HG03064 (cell line): Measurements from ENCODE around the gene ECHDC3.

ENCODE experiments used
- ATAC-seq: cut with Tn5 transposase; IDR thresholded peaks from one replicate; pipeline ENCODE4 v1.9.1; 2021; ENCODE audit warnings: low read depth; ENCODE audit not compliant: unreplicated experiment

Gene ECHDC3

GRCh38 chr10:11746883-11747539, 4.8 kb downstream of the ECHDC3 start:
- ATAC-seq, result no peak

- ATAC-seq, result no peak
Measured at GRCh38 chr10:11748866-11749265, 6.7 kb downstream of the ECHDC3 start.

GRCh38 chr10:11750420-11750819, 8.2 kb downstream of the ECHDC3 start:
- no peak for ATAC-seq

DNA sequence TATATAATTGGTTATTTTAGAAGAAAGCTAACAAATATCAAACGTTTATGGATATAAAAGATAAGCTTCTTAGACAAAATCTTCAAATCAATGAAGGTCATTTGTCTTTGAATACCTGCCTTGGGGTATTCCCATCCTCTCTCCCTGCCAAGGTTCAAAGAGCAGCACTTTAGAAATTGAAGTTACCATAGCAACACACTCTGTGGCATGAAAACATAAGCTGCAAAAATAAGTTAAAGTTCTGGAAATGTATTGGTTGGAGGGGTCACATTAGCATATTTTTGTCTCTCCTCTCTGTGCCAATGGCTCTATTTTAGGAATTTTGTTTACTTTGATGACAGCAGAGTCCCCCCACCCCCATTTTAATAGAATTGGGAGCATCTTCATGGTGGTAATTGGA, 12.0 kb downstream of the ECHDC3 start:
- no peak for ATAC-seq

- ATAC-seq, result no peak
Measured at GRCh38 chr10:11754620-11755019, 12.4 kb downstream of the ECHDC3 start.

DNA sequence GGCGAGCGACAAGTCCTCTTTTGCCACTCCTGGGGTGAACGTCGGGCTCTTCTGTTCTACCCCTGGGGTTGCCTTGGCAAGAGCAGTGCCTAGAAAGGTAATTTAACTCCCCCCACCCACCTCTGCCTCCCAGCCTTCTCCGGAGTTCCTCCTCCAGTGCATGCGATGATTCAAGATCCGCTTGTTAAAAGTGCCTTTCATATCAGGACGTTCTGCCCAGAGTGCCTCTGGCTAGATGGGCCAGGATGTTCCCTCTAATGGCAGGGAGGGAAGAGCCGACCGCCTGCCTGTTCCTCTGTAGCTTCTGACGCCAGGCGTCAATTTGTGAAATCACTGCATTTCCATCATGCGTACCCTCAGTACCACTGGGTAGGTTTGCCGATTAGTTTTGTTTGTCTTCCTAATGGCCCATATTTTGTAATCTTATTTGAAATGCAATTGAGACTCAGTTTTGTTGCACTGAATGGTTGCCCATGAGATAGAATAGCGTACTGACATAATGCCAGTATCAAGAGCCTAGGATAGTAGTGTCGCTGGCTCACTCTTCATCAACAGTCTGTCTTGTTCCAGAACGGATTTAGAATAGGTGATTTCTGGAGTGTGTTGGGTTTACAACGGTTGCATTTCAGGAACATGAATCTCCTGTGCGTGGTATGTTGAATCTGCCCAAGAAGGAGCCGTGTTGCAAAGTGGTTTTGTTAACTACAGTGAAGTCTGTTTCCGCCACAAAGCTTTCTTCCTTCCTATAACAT, 13.5 kb downstream of the ECHDC3 start:
- no peak for ATAC-seq

- ATAC-seq, result no peak
Measured at GRCh38 chr10:11756766-11757315, 14.7 kb downstream of the ECHDC3 start.

DNA sequence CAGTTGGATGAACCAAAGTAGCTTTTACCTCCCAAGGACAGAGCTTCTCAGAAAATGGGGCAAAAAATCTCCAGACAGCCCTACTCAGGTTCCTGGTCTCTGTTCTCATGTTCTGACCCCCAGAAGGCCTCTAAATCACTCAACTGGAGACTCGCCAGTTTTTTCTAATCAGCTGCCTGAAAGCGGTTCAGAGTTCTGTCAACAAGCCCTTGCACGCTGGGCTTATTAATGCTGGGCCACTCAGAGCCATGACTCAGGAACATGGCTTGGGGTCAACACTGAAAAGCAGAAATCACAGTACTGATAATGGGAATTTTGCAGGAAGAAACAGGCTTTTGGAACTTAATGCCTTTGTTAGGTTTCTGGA, 15.3 kb downstream of the ECHDC3 start:
- no peak for ATAC-seq

DNA sequence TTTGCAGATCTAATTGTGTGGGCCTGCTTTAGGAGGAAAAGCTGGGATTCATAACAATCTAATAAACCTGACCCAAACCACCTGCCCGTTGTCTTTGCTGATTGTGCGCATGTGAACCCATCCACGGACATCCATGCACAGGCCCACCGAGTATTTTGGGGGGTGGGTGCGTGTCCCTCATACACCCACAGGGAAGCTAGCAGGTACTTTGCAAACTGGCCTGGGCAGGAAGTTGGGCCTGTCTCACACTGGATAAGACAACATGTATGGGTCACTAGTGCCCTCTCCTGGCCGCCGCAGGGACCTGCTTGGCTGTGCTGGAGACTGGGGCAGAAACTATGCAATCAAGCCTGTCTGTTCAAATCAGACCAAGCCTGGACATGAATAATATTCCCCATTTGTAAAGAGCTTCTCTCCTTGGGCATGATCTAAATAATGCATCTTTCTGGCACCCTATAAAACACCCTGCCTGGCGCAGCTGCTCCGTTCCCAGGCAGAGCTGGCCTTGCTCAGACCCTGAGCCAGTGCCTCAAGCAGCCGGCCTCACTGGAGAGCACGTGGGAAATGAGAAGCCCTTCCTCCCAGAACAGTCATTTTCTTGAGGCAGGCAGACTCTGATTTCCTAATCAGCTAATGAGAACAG, 15.8 kb downstream of the ECHDC3 start:
- ATAC-seq, result peak; percentile 91

- no peak for ATAC-seq
Measured at GRCh38 chr10:11758527-11759236, 16.5 kb downstream of the ECHDC3 start.

GRCh38 chr10:11759347-11759746, 17.2 kb downstream of the ECHDC3 start:
- no peak for ATAC-seq

GRCh38 chr10:11760151-11760550, 18.0 kb downstream of the ECHDC3 start:
- ATAC-seq, result no peak

DNA sequence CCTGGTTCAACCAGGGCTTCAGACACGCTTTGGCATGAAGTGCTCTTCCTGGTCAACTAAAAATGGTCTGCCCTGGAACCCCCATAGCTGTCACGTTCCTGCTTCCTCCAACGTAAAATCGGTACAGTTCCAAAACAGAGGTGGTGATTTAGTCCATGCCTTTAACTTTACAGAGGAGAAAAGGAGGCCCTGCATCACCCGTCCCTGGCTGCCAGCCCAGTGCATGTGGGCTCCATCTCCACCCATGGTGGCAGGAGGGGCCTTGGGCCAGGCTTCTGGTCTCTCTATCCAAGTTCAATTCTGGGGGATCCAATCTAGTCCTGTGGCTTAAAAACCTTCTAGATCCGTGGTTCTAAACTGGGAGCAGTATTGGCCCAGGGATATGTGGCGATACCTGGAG, 18.7 kb downstream of the ECHDC3 start:
- ATAC-seq, result no peak

- ATAC-seq, result no peak
Measured at GRCh38 chr10:11761431-11761830, 19.2 kb downstream of the ECHDC3 start.

GRCh38 chr10:11762706-11763500, 20.7 kb downstream of the ECHDC3 start:
- ATAC-seq, result no peak

DNA sequence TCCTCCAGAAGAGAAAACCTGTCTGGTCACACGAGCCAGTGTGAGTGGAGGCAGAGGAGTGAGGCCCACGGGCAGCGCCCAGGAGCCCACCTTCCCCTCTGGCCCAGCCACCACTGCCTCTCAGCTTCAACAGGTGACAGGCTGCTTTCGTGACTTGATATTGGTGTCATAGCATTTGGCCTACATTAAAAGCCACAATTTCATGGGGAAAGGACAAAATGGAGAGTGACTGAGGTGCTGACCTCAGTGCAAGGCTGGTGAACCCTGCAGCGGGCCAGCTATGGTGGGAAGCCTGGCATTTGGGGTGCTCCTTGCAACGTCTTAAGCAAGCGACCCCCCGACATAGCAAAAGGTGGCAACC, 21.3 kb downstream of the ECHDC3 start:
- no peak for ATAC-seq

- ATAC-seq, result no peak
Measured at GRCh38 chr10:11765141-11765540, 23.0 kb downstream of the ECHDC3 start.

DNA sequence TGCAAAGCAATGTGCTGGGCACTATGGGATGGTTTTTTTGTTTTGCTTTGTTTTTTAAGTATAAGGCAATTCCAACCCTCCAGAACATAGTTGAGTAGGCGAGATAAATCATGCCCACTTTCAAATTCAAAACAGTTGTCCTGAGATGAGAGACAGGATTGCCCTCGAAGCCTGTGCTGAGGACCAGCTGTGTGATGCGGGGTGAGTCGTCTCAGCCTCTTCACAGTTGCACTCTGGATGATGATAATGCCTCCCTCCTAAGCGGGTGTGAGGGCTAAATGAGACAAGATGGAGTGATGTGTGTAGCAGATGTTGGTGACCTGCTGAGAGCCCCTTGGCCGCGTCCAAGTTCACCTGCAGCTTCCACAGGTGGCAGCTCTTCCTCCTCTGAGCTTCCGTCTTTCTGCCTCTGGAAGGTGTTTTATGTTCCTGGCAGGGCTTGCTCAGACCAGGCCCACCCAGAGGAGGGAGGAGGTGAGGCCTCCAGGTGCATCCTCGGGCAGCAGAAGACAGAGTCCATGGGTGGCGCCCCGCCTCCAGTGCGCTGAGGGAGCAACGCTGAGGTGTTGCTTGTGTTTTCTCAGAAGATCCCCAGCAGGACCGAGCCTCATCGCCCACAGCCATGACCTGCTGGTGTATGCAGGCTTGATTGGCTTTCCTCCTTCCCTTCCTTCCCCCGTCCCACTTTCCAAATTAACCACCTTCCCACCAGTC, 30.6 kb downstream of the ECHDC3 start:
- ATAC-seq, result no peak

DNA sequence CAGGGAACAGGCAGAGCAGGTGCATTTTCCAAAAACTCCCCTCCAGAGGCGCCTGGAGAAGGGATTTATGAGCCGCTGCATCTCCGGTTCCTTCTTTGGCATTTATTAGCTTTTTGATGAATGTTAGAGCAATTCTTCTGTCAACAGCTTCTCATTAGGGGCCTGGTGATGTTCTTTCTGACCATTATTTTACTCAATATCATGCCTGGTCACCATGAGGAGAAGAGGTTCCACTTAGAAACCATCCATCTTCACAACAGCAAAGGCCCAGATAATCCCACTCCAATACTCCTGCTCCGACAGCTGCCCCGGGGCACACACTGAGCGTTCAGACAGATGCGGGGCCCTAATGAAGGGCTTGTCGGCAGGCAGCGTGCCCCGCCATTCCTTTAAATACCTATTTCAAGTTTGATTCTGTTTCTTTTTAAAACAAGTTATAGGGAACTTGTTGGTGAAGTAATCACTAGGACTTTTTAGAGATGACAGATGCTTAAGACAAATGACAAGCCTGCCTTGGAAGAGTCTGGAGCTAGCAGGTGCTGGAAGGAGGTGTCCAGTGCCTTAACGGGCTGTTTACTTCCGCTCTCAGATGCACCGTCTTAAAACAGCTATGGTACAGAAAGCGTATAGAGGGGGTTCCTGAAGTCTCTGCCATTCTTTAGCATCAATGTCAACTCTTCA, 31.7 kb downstream of the ECHDC3 start:
- ATAC-seq, result no peak
